GM21717 (cell line): ENCODE results near the gene STARD7.
"Not testable (repeated sequence)": the region's sequence is repeated elsewhere in the genome, so short reads cannot be mapped to it uniquely, and the experiment has no call there.

ENCODE experiments used
- ATAC-seq: cut with Tn5 transposase; IDR thresholded peaks from one replicate; pipeline ENCODE4 v1.9.1; 2021; ENCODE audit warnings: mild to moderate bottlenecking, moderate library complexity; ENCODE audit not compliant: unreplicated experiment

Gene STARD7

GRCh38 chr2:96238266-96238665 is 29.6 kb upstream of the STARD7 start:
- ATAC-seq: no peak

- no peak for ATAC-seq
Observed at GRCh38 chr2:96236882-96237281, 28.3 kb upstream of the STARD7 start.

- ATAC-seq: peak; percentile 81
Observed at GRCh38 chr2:96233880-96234316, 25.3 kb upstream of the STARD7 start.

- no peak for ATAC-seq
Observed at GRCh38 chr2:96233436-96233835, 24.8 kb upstream of the STARD7 start.

- ATAC-seq: no peak
Observed at GRCh38 chr2:96231316-96231715, 22.7 kb upstream of the STARD7 start.

GRCh38 chr2:96225016-96225533 is 16.4 kb upstream of the STARD7 start:
- ATAC-seq: no peak

- ATAC-seq: not testable (repeated sequence)
Observed at GRCh38 chr2:96221106-96221505, 12.5 kb upstream of the STARD7 start.

- not testable (repeated sequence) for ATAC-seq
Observed at GRCh38 chr2:96219959-96220358, 11.3 kb upstream of the STARD7 start.

- no peak for ATAC-seq
Observed at GRCh38 chr2:96218508-96219131, 10.0 kb upstream of the STARD7 start.

GRCh38 chr2:96214554-96214953 is 5.9 kb upstream of the STARD7 start:
- ATAC-seq: no peak

GRCh38 chr2:96213379-96213778 is 4.8 kb upstream of the STARD7 start:
- no peak for ATAC-seq

GRCh38 chr2:96212339-96212738 is 3.7 kb upstream of the STARD7 start:
- no peak for ATAC-seq

GRCh38 chr2:96209729-96210085 is 1.1 kb upstream of the STARD7 start:
- ATAC-seq: no peak

GRCh38 chr2:96209011-96209728 is 543 bp upstream of the STARD7 start:
- no peak for ATAC-seq

GRCh38 chr2:96207774-96208142 is 869 bp downstream of the STARD7 start:
- peak; percentile 9 for ATAC-seq

GRCh38 chr2:96207073-96207773 is 1.4 kb downstream of the STARD7 start:
- no peak for ATAC-seq

- no peak for ATAC-seq
Observed at GRCh38 chr2:96205888-96206287, 2.7 kb downstream of the STARD7 start.

GRCh38 chr2:96204836-96205624 is 3.6 kb downstream of the STARD7 start:
- ATAC-seq: no peak

GRCh38 chr2:96203130-96204028 is 5.2 kb downstream of the STARD7 start:
- ATAC-seq: peak; percentile 31
